HepG2 (cell line): Measurements from ENCODE around the gene SLX9. TPM values are rescaled to one million over a fixed set of nuclear protein-coding genes. Genes with fewer than 3 reads are reported as not detected.

Experiments
- CEBPG ChIP-seq: IDR thresholded peaks from 2 replicates; pipeline ENCODE4 v1.6.1; 2016
- DNMT1 ChIP-seq: sonication (generic); formaldehyde crosslinking; IDR thresholded peaks from 2 replicates; pipeline ENCODE4 v1.5.1; 2020; ENCODE audit warnings: mild to moderate bottlenecking, missing genetic modification reagents
- FOXA3 ChIP-seq: IDR thresholded peaks from 2 replicates; pipeline ENCODE4 v1.6.1; 2016; ENCODE audit warnings: missing genetic modification reagents, missing compliant biosample characterization
- HES4 ChIP-seq: sonication (generic); formaldehyde crosslinking; IDR thresholded peaks from 2 replicates; pipeline ENCODE4 v1.9.0; 2021; ENCODE audit warnings: mild to moderate bottlenecking, missing genetic modification reagents, borderline replicate concordance
- HHEX ChIP-seq: IDR thresholded peaks from 2 replicates; pipeline ENCODE4 v1.6.1; 2016; ENCODE audit warnings: control low read depth
- HNRNPL ChIP-seq: fragments of 200-400 bp; formaldehyde crosslinking; IDR thresholded peaks from 2 replicates; pipeline ENCODE4 v1.6.1; 2017; ENCODE audit warnings: mild to moderate bottlenecking, low read depth, low read length
- HOXA3 ChIP-seq: sonication (generic); formaldehyde crosslinking; IDR thresholded peaks from 2 replicates; pipeline ENCODE4 v1.5.0; 2020; ENCODE audit warnings: missing genetic modification reagents
- IRF2 ChIP-seq: IDR thresholded peaks from 2 replicates; pipeline ENCODE4 v1.6.1; 2018; ENCODE audit warnings: missing genetic modification reagents, missing compliant biosample characterization
- JUNB ChIP-seq: sonication (generic); formaldehyde crosslinking; IDR thresholded peaks from 2 replicates; pipeline ENCODE4 v1.8.0; 2022; ENCODE audit warnings: missing genetic modification reagents, mild to moderate bottlenecking, borderline replicate concordance
- NAIF1 ChIP-seq: sonication (generic); formaldehyde crosslinking; IDR thresholded peaks from 2 replicates; pipeline ENCODE4 v1.5.0; 2020; ENCODE audit warnings: mild to moderate bottlenecking, missing genetic modification reagents, borderline replicate concordance
- PPARG ChIP-seq: conservative IDR thresholded peaks from 2 replicates; pipeline ENCODE4 v1.6.1; 2016; ENCODE audit warnings: missing biosample characterization, missing genetic modification reagents
- ZNF160 ChIP-seq: sonication (generic); formaldehyde crosslinking; IDR thresholded peaks from 2 replicates; pipeline ENCODE4 v1.8.0; 2022; ENCODE audit warnings: mild to moderate bottlenecking, inconsistent platforms, missing genetic modification reagents
- ZNF329 ChIP-seq: sonication (generic); formaldehyde crosslinking; IDR thresholded peaks from 2 replicates; pipeline ENCODE4 v1.9.0; 2021; ENCODE audit warnings: low read depth, mild to moderate bottlenecking, missing genetic modification reagents
- ZNF557 ChIP-seq: sonication (generic); formaldehyde crosslinking; IDR thresholded peaks from 2 replicates; pipeline ENCODE4 v1.4.0; 2020; ENCODE audit warnings: missing genetic modification reagents
- ZNF709 ChIP-seq: sonication (generic); formaldehyde crosslinking; IDR thresholded peaks from 2 replicates; pipeline ENCODE4 v1.5.0; 2020; ENCODE audit warnings: mild to moderate bottlenecking, missing genetic modification reagents
- polyA plus RNA-seq, 8 experiments: library from polyadenylated mRNA; depleted of rRNA in 3 of 8; stranded (reverse) in 7 of 8; unstranded in 1 of 8; fragments of >200 nt; fragmentation: Illumina TruSeq in 4 of 8; extraction: Trizol in 4 of 8; gene quantifications; 2 replicates each; pipeline versions ENCODE4 v1.2.1 to v1.2.3, GENCODE V29; 2011 to 2016; ENCODE audit warnings: low read depth in 4 of 8, missing spikeins in 1 of 8, mixed read lengths in 1 of 8; ENCODE audit not compliant: insufficient read depth in 1 of 8
- total RNA-seq, 5 experiments: library from RNA; depleted of rRNA; stranded (reverse); fragments of >200 nt; fragmentation: Illumina TruSeq; extraction: Trizol; gene quantifications; 2 replicates each; pipeline ENCODE4 v1.2.3, GENCODE V29; 2016; ENCODE audit warnings: low read depth in 1 of 5
- TF ChIP-seq, protein P1 (sequence below): sonication (generic); formaldehyde crosslinking; conservative IDR thresholded peaks from 2 replicates; pipeline ENCODE4 v1.4.0; 2020; ENCODE audit warnings: missing genetic modification reagents
- TF ChIP-seq, protein P2 (sequence below): IDR thresholded peaks from 2 replicates; pipeline ENCODE4 v1.6.1; 2016; ENCODE audit warnings: mild to moderate bottlenecking
- TF ChIP-seq, protein P3 (sequence below): sonication (generic); formaldehyde crosslinking; IDR thresholded peaks from 2 replicates; pipeline ENCODE4 v1.5.0; 2020; ENCODE audit warnings: mild to moderate bottlenecking, missing genetic modification reagents, borderline replicate concordance
- TF ChIP-seq, protein P4 (sequence below): fragments of 450-650 bp; IDR thresholded peaks from 2 replicates; pipeline ENCODE4 v1.6.1; 2017; ENCODE audit warnings: mild to moderate bottlenecking

Gene SLX9
- total and polyA plus RNA-seq, 2 of the 13 experiments (the other 11 are each of a cell fraction or from before 2014, with no cell fraction given) = 21.0 to 47.1 TPM

DNA sequence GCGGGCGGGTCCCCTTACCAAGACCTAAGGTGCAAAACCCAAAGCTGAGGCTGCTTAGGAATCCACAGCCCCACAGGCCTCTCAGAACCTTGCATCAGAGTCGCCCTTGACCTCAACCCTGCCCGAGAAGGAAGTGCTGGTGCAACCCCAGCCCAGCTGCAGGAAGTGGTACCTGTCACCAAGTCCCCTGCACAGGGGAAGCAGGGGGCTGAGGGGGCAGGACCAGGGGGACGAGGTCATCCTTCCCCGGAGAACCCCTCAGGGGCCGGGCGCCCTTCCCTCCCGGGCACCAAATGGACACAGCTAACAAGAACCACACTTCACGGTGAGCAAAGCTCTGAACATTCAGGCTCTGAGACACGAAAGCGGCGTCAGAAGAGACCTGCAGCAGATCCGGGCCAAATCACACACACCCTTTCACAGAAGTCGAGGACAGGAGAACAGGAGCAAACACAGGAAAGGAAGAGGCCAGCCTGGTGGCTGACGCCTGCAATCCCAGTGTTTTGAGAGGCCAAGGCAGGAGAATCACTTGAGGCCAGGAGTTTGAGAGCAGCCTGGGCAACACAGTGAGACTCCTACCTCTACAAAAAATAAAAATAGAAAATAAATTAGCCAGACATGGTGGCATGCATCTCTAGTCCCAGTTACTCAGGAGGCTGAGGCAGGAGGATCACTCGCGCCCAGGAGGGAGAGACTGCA, 25.5 kb upstream of the SLX9 start (continued):
- peak; percentile 92 for TF ChIP-seq CEBPG (CRISPR knock-in tag)
- TF ChIP-seq, protein P1, sequence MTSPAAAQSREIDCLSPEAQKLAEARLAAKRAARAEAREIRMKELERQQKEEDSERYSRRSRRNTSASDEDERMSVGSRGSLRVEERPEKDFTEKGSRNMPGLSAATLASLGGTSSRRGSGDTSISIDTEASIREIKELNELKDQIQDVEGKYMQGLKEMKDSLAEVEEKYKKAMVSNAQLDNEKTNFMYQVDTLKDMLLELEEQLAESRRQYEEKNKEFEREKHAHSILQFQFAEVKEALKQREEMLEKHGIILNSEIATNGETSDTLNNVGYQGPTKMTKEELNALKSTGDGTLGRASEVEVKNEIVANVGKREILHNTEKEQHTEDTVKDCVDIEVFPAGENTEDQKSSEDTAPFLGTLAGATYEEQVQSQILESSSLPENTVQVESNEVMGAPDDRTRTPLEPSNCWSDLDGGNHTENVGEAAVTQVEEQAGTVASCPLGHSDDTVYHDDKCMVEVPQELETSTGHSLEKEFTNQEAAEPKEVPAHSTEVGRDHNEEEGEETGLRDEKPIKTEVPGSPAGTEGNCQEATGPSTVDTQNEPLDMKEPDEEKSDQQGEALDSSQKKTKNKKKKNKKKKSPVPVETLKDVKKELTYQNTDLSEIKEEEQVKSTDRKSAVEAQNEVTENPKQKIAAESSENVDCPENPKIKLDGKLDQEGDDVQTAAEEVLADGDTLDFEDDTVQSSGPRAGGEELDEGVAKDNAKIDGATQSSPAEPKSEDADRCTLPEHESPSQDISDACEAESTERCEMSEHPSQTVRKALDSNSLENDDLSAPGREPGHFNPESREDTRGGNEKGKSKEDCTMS = no peak
- TF ChIP-seq ZNF160 (CRISPR knock-in tag) = no peak
- peak; percentile 53; the same call in 1 of the 2 replicates for TF ChIP-seq FOXA3 (CRISPR knock-in tag)
- TF ChIP-seq, protein P2, sequence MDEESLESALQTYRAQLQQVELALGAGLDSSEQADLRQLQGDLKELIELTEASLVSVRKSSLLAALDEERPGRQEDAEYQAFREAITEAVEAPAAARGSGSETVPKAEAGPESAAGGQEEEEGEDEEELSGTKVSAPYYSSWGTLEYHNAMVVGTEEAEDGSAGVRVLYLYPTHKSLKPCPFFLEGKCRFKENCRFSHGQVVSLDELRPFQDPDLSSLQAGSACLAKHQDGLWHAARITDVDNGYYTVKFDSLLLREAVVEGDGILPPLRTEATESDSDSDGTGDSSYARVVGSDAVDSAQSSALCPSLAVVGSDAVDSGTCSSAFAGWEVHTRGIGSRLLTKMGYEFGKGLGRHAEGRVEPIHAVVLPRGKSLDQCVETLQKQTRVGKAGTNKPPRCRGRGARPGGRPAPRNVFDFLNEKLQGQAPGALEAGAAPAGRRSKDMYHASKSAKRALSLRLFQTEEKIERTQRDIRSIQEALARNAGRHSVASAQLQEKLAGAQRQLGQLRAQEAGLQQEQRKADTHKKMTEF (CRISPR knock-in tag) = peak; percentile 27; the same call in 1 of the 2 replicates
- TF ChIP-seq, protein P3, sequence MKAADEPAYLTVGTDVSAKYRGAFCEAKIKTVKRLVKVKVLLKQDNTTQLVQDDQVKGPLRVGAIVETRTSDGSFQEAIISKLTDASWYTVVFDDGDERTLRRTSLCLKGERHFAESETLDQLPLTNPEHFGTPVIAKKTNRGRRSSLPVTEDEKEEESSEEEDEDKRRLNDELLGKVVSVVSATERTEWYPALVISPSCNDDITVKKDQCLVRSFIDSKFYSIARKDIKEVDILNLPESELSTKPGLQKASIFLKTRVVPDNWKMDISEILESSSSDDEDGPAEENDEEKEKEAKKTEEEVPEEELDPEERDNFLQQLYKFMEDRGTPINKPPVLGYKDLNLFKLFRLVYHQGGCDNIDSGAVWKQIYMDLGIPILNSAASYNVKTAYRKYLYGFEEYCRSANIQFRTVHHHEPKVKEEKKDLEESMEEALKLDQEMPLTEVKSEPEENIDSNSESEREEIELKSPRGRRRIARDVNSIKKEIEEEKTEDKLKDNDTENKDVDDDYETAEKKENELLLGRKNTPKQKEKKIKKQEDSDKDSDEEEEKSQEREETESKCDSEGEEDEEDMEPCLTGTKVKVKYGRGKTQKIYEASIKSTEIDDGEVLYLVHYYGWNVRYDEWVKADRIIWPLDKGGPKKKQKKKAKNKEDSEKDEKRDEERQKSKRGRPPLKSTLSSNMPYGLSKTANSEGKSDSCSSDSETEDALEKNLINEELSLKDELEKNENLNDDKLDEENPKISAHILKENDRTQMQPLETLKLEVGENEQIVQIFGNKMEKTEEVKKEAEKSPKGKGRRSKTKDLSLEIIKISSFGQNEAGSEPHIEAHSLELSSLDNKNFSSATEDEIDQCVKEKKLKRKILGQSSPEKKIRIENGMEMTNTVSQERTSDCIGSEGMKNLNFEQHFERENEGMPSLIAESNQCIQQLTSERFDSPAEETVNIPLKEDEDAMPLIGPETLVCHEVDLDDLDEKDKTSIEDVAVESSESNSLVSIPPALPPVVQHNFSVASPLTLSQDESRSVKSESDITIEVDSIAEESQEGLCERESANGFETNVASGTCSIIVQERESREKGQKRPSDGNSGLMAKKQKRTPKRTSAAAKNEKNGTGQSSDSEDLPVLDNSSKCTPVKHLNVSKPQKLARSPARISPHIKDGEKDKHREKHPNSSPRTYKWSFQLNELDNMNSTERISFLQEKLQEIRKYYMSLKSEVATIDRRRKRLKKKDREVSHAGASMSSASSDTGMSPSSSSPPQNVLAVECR (CRISPR knock-in tag) = peak; percentile 80
- TF ChIP-seq ZNF329 = no peak
- TF ChIP-seq ZNF709 (CRISPR knock-in tag) = peak; percentile 59; the same call in 1 of the 2 replicates
- TF ChIP-seq JUNB = no peak
- no peak; the same call in 1 of the 2 replicates for TF ChIP-seq DNMT1
- TF ChIP-seq NAIF1 (CRISPR knock-in tag) = no peak
- no peak for TF ChIP-seq ZNF557 (CRISPR knock-in tag)
- TF ChIP-seq, protein P4, sequence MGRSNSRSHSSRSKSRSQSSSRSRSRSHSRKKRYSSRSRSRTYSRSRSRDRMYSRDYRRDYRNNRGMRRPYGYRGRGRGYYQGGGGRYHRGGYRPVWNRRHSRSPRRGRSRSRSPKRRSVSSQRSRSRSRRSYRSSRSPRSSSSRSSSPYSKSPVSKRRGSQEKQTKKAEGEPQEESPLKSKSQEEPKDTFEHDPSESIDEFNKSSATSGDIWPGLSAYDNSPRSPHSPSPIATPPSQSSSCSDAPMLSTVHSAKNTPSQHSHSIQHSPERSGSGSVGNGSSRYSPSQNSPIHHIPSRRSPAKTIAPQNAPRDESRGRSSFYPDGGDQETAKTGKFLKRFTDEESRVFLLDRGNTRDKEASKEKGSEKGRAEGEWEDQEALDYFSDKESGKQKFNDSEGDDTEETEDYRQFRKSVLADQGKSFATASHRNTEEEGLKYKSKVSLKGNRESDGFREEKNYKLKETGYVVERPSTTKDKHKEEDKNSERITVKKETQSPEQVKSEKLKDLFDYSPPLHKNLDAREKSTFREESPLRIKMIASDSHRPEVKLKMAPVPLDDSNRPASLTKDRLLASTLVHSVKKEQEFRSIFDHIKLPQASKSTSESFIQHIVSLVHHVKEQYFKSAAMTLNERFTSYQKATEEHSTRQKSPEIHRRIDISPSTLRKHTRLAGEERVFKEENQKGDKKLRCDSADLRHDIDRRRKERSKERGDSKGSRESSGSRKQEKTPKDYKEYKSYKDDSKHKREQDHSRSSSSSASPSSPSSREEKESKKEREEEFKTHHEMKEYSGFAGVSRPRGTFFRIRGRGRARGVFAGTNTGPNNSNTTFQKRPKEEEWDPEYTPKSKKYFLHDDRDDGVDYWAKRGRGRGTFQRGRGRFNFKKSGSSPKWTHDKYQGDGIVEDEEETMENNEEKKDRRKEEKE = no peak
- TF ChIP-seq HNRNPL = no peak
- TF ChIP-seq PPARG (CRISPR knock-in tag) = peak; percentile 47; the same call in 1 of the 2 replicates
- TF ChIP-seq IRF2 (CRISPR knock-in tag) = peak; percentile 65; the same call in 1 of the 2 replicates
- TF ChIP-seq HOXA3 (CRISPR knock-in tag) = peak; percentile 67; the same call in 1 of the 2 replicates
- TF ChIP-seq HHEX (CRISPR knock-in tag) = no peak
- TF ChIP-seq HES4 (CRISPR knock-in tag) = 0 out of 2 replicates have a peak, but pooled peaks have one; percentile 40
